Measurements from ENCODE around the gene RTP3. TPM values are rescaled to one million over a fixed set of nuclear protein-coding genes. Genes with fewer than 3 reads are reported as not detected.

RTP3 gene
- total and polyA plus RNA-seq, 2 of the 8 experiments (the other 6 are each of a cell fraction or from before 2014, with no cell fraction given), result 0.08 TPM; not detected in 1

DNA sequence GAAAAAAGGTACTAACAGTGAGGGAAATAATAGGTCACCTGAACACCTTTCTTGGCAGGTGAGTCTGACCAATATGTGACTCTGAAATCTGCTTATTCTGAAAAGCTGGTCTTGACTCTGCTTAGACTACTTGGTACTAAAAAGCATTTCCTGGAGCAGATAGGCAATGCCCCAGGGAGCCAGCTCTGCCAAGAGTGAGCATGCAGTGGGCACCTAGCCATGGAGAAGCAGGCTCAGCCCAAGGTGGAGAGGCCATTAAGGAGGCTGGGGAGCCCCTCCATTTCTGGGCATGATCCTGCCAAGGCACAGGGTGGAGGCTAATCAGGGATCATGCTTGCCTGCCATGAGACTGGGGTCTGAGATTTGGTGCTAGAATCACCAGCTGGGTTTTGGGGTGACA is 31.5 kb upstream of the RTP3 start (continued):
- TF ChIP-seq GABPA (IDR thresholded peaks at IDR 0.05; ENCODE audit: borderline replicate concordance, insufficient read depth, low read length), result no peak
- TF ChIP-seq RFX5 (IDR thresholded peaks at IDR 0.05; ENCODE audit: borderline replicate concordance, low read depth, low read length), result no peak
- no peak for TF ChIP-seq CREB1 (IDR thresholded peaks at IDR 0.05)
- no peak for TF ChIP-seq CHD1 (IDR thresholded peaks at IDR 0.05; ENCODE audit: low read depth, low read length)
- no peak for TF ChIP-seq RBBP5 (IDR thresholded peaks at IDR 0.05; ENCODE audit: borderline replicate concordance, low read depth, low read length)
- TF ChIP-seq POU5F1 (IDR thresholded peaks at IDR 0.05; ENCODE audit: low read depth, low read length), result no peak
